Measurements from ENCODE around the gene IFNL2. TPM values are rescaled to one million over a fixed set of nuclear protein-coding genes. Genes with fewer than 3 reads are reported as not detected.
"Not testable (repeated sequence)": the region's sequence is repeated elsewhere in the genome, so short reads cannot be mapped to it uniquely, and the experiment has no call there.

The IFNL2 gene
- total RNA-seq, 1 donor from 2014 or later = not detected

GRCh38 chr19:39244410-39245100, 23.6 kb upstream of the IFNL2 start, which contains the start of gene IFNL3:
IFNL3 (minus strand) TSS chr19:39245006; CDS start chr19:39244967, 39 bp downstream.
- H3K4me3 Mint-ChIP-seq (ENCODE audit: low read depth) = not testable (repeated sequence)
- peaks cover 12% of the 10 kb centered on the region for H3K27me3 Mint-ChIP-seq (ENCODE audit: low read depth)

GRCh38 chr19:39245166-39245565, 23.0 kb upstream of the IFNL2 start:
- H3K36me3 Mint-ChIP-seq (ENCODE audit: low read depth); H3K4me3 Mint-ChIP-seq (ENCODE audit: low read depth); H3K9me3 Mint-ChIP-seq; H3K27ac Mint-ChIP-seq; intact Hi-C loops (cut with micrococcal nuclease); H3K4me1 Mint-ChIP-seq (ENCODE audit: low read depth); DNase-seq (ENCODE audit: low spot score): not testable (repeated sequence)
- H3K27me3 Mint-ChIP-seq (ENCODE audit: low read depth) = peaks cover 13% of the 10 kb centered on the region

More at GRCh38 chr19:39244410-39245100, 23.6 kb upstream of the IFNL2 start, which contains the start of gene IFNL3:
- DNase-seq (ENCODE audit: low spot score); H3K4me1 Mint-ChIP-seq (ENCODE audit: low read depth); H3K27ac Mint-ChIP-seq; H3K36me3 Mint-ChIP-seq (ENCODE audit: low read depth); H3K9me3 Mint-ChIP-seq; intact Hi-C loops (cut with micrococcal nuclease): not testable (repeated sequence)

- DNase-seq (ENCODE audit: low spot score) = no peak
- intact Hi-C loops (cut with micrococcal nuclease) = no loop called here
- Mint-ChIP-seq H3K4me1 (ENCODE audit: low read depth) (peaks cover 1% of the 10 kb centered on the region), H3K9me3 (no peaks in the 10 kb centered on the region), H3K27me3 (ENCODE audit: low read depth) (peaks cover 16% of the 10 kb centered on the region), H3K36me3 (ENCODE audit: low read depth) (no peaks in the 10 kb centered on the region), H3K27ac (no peak overlapping the region), H3K4me3 (ENCODE audit: low read depth) (no peak overlapping the region)
Measured at GRCh38 chr19:39246951-39247669, 21.1 kb upstream of the IFNL2 start.

GRCh38 chr19:39247701-39248664, 20.2 kb upstream of the IFNL2 start:
- no peak overlapping the region for H3K27ac Mint-ChIP-seq
- no peak for DNase-seq (ENCODE audit: low spot score)
- H3K4me3 Mint-ChIP-seq (ENCODE audit: low read depth) = no peak overlapping the region
- H3K9me3 Mint-ChIP-seq = no peaks in the 10 kb centered on the region
- peaks cover 19% of the 10 kb centered on the region for H3K27me3 Mint-ChIP-seq (ENCODE audit: low read depth)
- intact Hi-C loops (cut with micrococcal nuclease) = no loop called here
- H3K4me1 Mint-ChIP-seq (ENCODE audit: low read depth) = peaks cover 1% of the 10 kb centered on the region
- no peaks in the 10 kb centered on the region for H3K36me3 Mint-ChIP-seq (ENCODE audit: low read depth)

- Mint-ChIP-seq H3K27me3 (ENCODE audit: low read depth) (peaks cover 16% of the 10 kb centered on the region), H3K4me1 (ENCODE audit: low read depth) (peaks cover 1% of the 10 kb centered on the region), H3K36me3 (ENCODE audit: low read depth) (no peaks in the 10 kb centered on the region), H3K4me3 (ENCODE audit: low read depth) (no peak within 1 kb of the TSS), H3K9me3 (no peaks in the 10 kb centered on the region), H3K27ac (no peak within 1 kb of the TSS)
- intact Hi-C loops (cut with micrococcal nuclease) = no loop called here
- DNase-seq (ENCODE audit: low spot score) = no peak
Measured at GRCh38 chr19:39248806-39249205, 19.4 kb upstream of the IFNL2 start, which contains the start of gene IFNL4. IFNL4 (minus strand) TSS chr19:39248856.

GRCh38 chr19:39251081-39251480, 17.1 kb upstream of the IFNL2 start:
- intact Hi-C loops (cut with micrococcal nuclease) = no loop called here
- Mint-ChIP-seq H3K27me3 (ENCODE audit: low read depth) (peaks cover 16% of the 10 kb centered on the region), H3K9me3 (no peaks in the 10 kb centered on the region), H3K4me1 (ENCODE audit: low read depth) (peaks cover 1% of the 10 kb centered on the region), H3K4me3 (ENCODE audit: low read depth) (no peak overlapping the region), H3K36me3 (ENCODE audit: low read depth) (no peaks in the 10 kb centered on the region), H3K27ac (no peak overlapping the region)
- no peak for DNase-seq (ENCODE audit: low spot score)

GRCh38 chr19:39251846-39252245, 16.4 kb upstream of the IFNL2 start:
- Mint-ChIP-seq H3K4me1 (ENCODE audit: low read depth) (peaks cover 1% of the 10 kb centered on the region), H3K36me3 (ENCODE audit: low read depth) (no peaks in the 10 kb centered on the region), H3K27me3 (ENCODE audit: low read depth) (peaks cover 17% of the 10 kb centered on the region), H3K9me3 (no peaks in the 10 kb centered on the region), H3K4me3 (ENCODE audit: low read depth) (no peak overlapping the region), H3K27ac (no peak overlapping the region)
- intact Hi-C loops (cut with micrococcal nuclease) = no loop called here
- DNase-seq (ENCODE audit: low spot score) = no peak

GRCh38 chr19:39252458-39252857, 15.7 kb upstream of the IFNL2 start:
- Mint-ChIP-seq H3K27me3 (ENCODE audit: low read depth) (peaks cover 16% of the 10 kb centered on the region), H3K36me3 (ENCODE audit: low read depth) (no peaks in the 10 kb centered on the region), H3K9me3 (no peaks in the 10 kb centered on the region), H3K4me3 (ENCODE audit: low read depth) (no peak overlapping the region), H3K27ac (no peak overlapping the region), H3K4me1 (ENCODE audit: low read depth) (peaks cover 1% of the 10 kb centered on the region)
- intact Hi-C loops (cut with micrococcal nuclease) = no loop called here
- DNase-seq (ENCODE audit: low spot score) = no peak

- no peak for DNase-seq (ENCODE audit: low spot score)
- H3K36me3 Mint-ChIP-seq (ENCODE audit: low read depth) = no peaks in the 10 kb centered on the region
- H3K9me3 Mint-ChIP-seq = no peaks in the 10 kb centered on the region
- intact Hi-C loops (cut with micrococcal nuclease) = no loop called here
- no peak overlapping the region for H3K4me3 Mint-ChIP-seq (ENCODE audit: low read depth)
- H3K27ac Mint-ChIP-seq = no peak overlapping the region
- peaks cover 7% of the 10 kb centered on the region for H3K4me1 Mint-ChIP-seq (ENCODE audit: low read depth)
- peaks cover 16% of the 10 kb centered on the region for H3K27me3 Mint-ChIP-seq (ENCODE audit: low read depth)
Measured at GRCh38 chr19:39253374-39254149, 14.6 kb upstream of the IFNL2 start.

GRCh38 chr19:39254531-39255345, 13.5 kb upstream of the IFNL2 start:
- Mint-ChIP-seq H3K4me3 (ENCODE audit: low read depth) (no peak overlapping the region), H3K27me3 (ENCODE audit: low read depth) (peaks cover 10% of the 10 kb centered on the region), H3K4me1 (ENCODE audit: low read depth) (peaks cover 7% of the 10 kb centered on the region), H3K9me3 (no peaks in the 10 kb centered on the region), H3K27ac (no peak overlapping the region), H3K36me3 (ENCODE audit: low read depth) (no peaks in the 10 kb centered on the region)
- intact Hi-C loops (cut with micrococcal nuclease) = no loop called here
- DNase-seq (ENCODE audit: low spot score) = no peak

GRCh38 chr19:39257227-39257626, 11.0 kb upstream of the IFNL2 start:
- H3K36me3 Mint-ChIP-seq (ENCODE audit: low read depth) = no peaks in the 10 kb centered on the region
- intact Hi-C loops (cut with micrococcal nuclease) = no loop called here

More at GRCh38 chr19:39257227-39257626, 11.0 kb upstream of the IFNL2 start:
- DNase-seq (ENCODE audit: low spot score) = no peak
- Mint-ChIP-seq H3K27ac (no peak overlapping the region), H3K4me1 (ENCODE audit: low read depth) (peaks cover 6% of the 10 kb centered on the region), H3K9me3 (no peaks in the 10 kb centered on the region), H3K27me3 (ENCODE audit: low read depth) (peaks cover 17% of the 10 kb centered on the region), H3K4me3 (ENCODE audit: low read depth) (no peak overlapping the region)
